Hippocampal formation (tissue), 2 donors: ENCODE results near the gene PDXP.
A peak's percentile ranks its signal among the peaks of the same experiment; 100 is the strongest.
"Not testable (repeated sequence)": the region's sequence is repeated elsewhere in the genome, so short reads cannot be mapped to it uniquely, and the experiment has no call there.

ENCODE experiments used
- DNase-seq, 2 donors: peaks; one replicate each; lab custom pipeline; 2025; lab: John Stamatoyannopoulos, UW

The PDXP gene

DNA sequence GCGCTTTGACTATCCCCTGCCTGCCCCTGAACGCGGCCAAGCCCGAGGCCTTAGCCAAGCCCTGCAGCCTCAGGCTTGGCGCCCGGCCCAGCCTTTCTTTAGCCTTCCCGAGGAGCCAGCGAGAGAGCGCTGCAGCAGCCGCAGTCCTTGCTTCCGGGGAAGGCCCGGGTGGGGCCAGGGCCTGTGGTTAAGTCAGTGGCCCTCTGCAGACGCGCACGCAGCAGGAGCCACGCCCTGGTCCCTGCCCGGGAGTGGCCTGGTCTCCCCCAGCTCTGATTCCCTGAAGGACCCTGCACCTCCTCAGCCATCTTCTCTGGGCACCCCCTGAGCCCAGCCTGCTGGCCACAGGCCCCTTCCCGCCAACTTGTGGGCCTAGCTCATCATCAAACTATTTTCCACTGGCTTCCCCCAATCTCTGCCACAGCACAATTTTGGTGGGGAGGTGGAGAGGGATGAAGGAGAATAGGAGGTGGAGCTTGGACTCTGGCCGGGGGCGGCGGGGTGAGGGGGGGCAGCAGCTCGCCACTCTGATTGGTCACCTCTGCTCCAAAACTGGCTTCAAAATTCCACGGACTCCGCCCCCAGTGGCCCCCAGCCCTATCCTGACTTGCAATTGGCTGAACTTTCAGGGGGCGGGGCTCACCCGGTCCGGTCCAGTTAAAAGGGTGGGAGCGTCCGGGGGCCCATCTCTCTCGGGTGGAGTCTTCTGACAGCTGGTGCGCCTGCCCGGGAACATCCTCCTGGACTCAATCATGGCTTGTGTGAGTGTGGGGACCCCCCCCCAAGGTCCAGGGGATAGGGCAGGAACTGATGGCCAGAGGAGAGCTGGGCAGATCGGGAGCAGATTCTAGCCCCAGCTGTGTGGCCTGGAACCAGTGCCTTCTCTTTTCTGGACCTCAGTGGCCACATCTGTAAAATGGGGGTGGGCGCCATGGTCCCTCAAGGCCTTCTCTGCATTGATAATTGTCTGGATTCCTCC lies 16.7 kb downstream of the PDXP start, which contains the start of gene LGALS1:
LGALS1 (plus strand) TSS at position 686 of the 979 bp plus-strand sequence; CDS start at position 753, 67 bp downstream.
- peak; percentile 64 to 79 for DNase-seq

DNA sequence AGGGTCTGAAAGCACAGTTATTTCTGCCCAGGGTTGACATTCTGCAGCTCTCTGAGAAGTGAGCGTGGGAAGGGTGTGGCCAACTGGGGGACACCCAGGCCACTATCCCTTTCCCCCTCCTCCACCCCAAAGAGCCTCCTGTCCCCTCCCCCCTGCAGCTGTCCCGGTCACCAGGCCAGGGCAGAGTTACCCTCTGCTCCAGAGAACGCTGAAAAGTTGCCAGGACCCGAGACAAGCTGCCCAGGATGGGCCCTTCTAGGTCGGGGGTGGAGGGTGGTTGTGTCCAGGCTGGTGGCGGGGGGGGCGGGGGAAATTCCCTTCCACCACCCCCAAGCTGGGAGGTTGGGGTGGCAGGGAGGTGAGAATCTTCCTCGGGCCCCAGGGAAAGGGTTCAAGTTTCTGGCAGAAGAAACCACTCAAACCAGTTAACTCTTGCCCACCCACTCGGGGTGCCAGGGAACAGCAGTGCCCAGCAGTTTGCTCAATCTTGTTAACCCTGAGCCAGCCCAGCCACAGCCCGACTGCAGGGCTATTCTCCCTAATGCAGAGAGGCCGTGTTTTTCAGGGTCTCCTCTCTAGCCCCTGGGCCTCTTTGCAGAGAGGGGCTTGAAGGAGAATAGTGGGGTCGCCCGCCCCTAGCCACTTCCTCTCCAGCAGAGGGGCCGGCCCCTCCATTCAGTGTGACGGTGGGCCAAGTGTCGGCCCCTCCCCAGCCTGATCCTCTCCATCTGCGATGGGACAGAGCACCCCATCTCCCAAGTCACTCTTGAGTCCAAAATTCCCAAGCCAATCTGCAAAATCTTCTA lies 17.6 kb downstream of the PDXP start:
- peak in 1 of 2 donors; percentile 17 for DNase-seq

DNA sequence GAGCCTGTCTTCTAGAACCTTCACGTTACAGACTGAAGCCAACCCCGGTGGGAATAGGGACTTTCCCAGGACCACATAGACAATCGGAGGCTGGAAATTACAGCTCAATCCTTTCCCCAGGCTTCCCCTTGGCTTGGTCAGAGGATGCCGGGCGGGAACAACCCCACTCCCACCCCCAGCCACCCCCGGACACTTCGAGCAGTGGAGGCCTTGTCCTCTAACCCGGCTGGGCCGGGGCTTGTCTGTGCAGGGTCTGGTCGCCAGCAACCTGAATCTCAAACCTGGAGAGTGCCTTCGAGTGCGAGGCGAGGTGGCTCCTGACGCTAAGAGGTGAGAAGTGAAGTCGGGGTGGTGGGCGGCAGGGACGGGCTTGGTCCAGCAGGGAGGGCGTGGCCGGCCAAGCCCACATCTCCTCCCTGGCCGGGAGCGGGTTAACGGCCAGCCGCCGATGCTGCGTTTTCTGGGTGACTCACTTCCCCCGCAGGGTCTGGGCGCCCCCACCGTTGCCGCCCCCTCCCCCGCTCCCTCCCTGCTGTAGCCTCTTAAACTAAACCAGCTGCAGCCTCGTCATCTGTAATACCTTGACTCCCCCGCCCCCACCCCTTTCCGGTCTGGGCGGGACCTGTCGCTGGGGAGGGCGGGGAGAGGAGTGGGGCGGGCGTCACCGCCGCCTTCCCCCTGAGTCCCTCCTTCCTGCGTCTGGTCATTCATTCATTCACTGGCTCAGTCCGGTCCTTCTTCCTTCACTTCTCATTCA lies 18.4 kb downstream of the PDXP start:
- no peak for DNase-seq

DNA sequence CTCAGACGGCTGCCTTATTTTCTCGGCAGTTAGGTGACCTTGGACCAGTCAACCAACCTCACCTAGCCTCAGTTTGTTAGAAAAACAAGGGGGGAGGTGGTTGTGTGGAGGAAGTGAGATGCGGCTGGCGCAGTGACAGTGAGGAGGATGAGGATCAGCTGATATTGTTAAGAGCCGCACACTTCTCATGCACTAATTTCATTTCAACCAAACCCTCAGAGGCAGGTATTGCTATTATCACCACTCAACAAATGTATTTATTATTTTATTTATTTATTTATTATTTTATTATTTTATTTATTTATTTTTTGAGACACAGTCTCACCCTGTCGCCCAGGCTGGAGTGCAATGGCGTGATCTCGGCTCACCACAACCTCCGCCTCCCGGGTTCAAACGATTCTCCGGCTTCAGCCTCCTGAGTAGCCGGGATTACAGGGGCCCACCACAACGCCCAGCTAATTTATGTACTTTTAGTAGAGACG lies 19.0 kb downstream of the PDXP start:
- no peak for DNase-seq

DNA sequence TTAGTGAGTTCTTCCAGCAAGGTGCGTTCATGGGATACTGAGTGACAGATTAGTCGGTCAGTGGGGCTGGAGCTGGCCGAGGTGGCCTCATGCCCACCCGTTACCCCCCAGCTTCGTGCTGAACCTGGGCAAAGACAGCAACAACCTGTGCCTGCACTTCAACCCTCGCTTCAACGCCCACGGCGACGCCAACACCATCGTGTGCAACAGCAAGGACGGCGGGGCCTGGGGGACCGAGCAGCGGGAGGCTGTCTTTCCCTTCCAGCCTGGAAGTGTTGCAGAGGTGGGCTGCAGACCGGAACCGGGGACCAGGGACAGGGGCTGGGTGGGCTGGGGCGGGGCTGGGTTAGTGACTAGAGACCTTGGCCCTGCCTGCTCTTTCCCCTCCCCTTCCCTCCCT lies 19.8 kb downstream of the PDXP start:
- no peak for DNase-seq

DNA sequence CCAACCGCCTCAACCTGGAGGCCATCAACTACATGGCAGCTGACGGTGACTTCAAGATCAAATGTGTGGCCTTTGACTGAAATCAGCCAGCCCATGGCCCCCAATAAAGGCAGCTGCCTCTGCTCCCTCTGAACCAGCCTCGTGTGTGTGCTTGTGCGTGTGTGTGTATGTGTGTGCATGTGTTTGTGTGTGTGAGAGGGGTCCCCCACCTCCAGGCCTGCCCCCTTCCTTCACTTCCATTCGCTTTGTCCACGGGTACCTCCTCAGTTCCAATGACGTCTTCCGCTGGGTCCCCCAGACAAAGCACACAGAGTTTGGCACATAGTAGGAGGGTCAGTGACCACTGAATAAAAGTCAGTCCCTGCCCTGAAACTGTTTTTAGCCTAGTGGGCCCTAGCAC lies 21.1 kb downstream of the PDXP start:
- DNase-seq, result no peak

DNA sequence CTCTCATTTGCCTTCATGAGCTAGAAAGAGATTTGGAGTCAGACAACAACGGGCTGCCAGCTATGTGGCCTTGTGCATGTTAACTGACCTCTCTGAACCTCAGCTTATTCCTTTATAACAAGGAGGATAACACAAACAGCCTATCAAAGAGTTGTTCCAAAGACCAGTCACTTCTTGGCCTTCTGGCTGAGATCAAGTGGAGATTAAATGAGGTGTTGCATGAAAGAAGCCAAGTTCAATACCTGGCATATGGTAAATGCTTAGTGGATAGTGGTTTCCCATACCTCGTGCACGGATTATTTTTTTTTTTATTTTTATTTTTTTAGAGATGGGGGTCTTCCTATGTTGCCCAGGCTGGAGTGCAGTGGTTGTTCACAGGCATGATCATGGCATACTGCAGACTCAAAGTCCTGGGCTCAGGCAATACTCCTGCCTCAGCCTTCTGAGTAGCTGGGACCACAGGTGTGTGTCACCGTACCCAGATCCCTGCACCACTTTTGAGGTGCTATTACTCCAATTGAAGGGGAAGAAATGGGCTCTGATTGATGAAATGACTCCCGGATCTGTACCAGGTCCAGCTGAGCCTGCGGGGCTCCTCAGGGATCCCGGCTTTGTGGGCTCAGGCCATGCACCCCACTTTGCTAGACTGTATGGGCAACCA lies 21.8 kb downstream of the PDXP start:
- DNase-seq, result no peak

DNA sequence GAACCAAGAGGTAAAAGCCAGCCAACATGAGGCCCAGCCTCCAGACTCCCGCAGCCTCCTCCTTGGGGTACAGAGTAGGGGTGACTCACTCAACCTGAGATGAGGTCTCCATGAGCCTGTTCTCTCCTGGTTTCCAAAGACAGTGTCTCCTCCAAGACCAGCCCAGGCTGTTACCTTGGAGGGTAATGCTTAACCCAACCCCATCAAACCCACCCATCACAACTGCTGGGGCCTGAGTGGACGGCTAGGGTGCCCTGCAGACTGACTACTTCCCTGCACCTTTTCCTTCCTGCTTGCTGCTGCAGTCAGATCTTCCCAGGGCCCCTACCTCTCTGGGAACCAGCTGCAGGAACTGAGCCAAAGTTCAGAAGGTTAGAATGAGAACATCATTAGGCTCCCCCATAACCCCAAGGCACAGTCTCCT lies 22.5 kb downstream of the PDXP start:
- DNase-seq, result no peak

DNA sequence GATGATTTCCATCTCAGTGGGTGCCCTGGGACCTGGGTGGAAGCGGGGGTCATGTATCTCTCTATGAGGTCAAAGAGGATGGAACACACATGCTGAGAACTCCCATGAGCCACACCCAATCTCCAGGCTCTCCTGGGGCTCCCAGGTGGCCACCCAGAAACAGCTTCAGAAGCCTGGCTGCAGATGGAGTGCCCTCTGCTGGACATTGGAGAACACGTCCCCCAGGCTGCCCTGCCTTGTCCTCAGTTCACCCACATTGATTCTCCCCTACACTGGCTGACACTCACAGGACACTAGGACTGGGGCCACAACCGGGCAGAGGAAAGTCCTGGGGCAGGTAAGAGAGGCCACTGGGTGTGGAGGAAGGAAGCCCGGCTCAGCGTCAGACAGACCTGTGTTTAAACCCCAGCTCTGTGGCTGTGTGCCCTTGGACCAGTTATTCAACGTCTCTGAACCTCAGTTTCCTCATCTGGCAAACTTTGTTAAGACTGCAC lies 23.1 kb downstream of the PDXP start:
- peak; percentile 21 for DNase-seq

DNA sequence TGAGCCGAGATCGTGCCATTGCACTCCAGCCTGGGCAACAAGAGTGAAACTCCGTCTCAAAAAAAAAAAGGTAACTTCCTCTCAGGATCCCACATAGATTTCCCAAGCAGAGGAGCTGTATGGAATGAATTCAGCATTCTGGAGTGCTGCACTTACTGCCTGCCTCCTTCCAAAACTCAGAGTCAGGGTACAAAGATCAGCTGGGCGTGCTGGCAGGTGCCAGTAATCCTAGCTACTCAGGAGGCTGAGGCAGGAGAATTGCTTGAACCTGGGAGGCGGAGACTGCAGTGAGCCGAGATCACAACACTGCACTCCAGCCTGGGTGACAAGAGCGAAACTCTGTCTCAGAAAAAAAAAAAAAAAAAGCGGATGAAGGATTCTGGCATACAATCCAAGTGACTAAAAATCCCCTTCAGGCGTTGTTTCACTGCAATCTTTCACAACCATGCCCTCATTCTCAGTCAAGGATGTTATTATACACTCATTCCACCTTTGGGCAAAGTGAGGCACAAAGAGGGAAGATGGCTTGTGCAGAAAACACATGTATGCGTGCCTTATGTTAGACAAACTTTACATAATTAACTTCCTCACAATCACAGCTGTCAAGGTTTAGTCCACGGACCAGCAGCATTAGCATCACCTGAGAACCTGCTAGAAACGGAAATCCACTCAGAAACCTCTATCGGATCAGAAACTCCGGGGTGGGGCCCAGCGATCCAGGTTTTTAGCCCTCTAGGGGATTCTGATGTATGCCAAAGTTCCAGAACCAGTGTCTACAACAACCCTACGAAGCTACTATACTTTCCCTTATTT lies 26.5 kb downstream of the PDXP start:
- no peak for DNase-seq

DNA sequence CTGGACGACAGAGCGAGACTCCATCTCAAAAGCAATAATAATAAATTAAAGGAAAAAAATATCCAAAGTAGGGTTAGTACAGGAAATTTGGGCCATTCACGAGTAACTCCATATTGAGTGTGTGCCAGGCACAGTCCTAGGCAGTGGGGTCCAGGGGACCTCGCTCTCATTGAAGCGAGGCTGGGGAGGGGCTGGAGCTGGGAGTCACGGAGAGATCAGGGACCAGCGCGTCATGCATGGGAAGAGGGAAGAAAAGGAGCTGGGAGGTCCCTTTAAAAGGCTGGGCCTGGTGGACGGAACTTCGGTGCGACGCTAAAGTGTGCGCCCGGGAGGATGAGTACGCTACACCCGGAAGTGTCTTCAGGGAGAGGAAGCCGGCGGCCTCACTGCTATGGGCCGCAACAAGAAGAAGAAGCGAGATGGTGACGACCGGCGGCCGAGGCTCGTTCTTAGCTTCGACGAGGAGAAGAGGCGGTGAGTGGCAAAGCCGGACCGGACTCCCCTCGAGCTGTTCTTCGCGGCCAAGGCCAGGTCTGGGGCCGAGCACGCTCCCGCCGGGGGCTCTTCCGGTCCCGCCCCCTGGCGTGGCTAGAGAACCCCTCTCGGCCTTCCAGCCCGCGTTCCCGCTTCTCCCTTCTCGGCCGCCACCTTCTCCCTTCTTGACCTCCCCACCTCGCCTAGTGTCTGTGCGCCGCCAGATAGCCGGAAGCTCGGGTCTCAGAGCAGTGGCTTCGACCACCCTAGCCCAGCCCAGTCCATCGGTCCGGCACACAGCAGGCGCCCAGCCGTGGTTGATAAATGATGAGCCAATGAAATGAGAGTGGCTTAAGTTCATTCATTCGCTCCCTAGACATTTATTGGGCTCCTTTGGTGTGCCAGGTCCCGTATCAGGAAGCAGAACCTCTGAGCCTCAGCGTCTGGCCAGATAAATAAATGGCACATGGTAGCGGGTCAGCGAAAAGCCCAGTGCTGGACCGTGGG lies 27.8 kb downstream of the PDXP start, which contains the start of gene NOL12:
NOL12 (plus strand) TSS at position 342 of the 981 bp plus-strand sequence; CDS start at position 392, 50 bp downstream.
- peak; percentile 83 to 88 for DNase-seq

DNA sequence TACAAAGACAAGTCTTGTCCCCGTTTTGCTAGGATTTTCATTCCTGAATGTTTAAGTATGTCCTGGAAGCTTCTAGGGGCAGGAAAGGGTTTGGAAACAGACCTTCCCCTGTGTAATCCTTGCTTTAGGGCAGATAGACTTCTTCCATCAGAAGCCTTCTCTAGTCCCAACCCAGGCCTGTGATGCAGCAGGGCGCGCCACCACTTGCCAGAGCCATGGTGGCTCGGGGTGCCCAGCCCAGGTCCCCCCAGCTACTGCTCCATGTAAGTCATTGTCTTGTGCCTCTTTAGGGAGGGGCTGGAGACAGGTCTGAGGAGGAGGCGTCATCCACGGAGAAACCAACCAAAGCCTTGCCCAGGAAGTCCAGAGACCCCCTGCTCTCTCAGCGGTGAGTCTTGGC lies 31.9 kb downstream of the PDXP start:
- DNase-seq, result no peak

DNA sequence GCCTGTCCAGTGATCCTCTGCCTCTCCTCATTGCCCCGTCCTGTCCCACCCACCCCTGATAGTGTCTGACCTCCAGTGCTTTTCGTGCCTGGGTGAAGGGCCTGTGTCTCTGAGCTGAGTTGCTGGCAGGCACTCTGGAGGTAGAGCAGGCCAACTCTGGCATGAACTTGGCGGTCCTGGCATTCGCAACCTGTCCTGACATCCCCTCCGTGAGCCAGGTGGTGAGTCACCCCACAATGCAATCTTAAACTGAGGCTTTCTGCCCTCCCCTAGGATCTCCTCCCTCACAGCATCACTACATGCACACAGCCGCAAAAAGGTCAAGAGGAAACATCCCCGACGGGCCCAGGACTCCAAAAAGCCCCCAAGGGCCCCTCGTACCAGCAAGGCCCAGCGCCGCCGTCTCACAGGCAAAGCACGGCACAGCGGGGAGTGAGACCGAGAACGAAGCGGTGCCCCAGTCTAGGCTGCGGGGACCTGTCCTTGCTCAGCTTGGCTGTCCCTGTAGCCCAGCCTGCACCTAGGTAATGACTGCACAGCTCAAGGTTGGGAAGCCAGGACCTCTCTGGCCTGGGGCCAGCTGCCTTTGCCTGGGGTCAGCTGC lies 32.5 kb downstream of the PDXP start:
- no peak for DNase-seq

DNA sequence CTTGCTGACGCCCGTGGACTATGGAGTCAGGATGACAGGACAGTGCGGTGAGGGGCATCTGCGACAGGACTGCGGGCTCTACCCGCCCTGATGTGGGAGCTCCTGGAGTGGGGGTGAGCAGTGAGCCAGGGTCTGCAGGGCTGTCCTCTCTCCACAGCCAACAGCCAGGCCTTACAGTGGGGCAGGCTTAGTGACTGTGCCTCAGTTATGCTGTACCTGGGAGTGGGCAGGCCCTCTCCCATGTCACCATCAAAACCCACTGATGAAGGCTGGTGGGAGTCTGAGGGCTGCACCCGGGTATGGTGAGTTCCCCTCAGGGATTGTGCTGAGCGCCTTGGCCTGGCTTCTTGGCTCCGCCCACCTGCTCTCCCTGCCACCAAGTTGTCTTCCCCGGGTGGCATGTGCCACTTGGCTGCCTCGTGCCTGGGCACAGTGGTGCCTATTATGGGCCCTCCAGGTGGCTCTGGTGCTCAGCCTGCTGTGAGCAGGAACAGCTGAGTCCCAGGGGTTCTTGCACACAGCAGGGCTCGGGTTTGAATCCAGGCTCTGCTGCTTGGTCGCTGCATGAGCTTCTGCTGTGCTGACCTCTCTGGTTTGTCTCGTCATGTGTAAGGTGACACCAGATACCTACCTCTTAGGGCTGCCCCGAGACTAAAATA lies 34.2 kb downstream of the PDXP start:
- no peak for DNase-seq

DNA sequence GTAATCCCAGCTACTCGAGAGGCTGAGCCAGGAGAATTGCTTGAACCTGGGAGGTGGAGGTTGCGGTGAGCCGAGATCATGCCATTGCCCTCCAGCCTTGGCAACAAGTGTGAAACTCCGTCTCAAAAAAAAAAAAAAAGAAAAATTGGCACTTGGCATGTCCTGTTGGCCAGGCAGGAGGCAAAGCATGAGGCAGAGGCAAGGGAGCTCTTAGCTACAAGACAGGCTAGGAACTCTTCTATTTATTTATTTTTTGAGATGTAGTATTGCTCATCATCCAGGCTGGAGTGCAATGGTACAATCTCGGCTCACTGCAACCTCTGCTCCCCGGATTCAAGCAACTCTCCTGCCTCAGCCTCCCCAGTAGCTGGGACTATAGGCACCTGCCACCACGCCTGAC lies 35.6 kb downstream of the PDXP start:
- not testable (repeated sequence) for DNase-seq

DNA sequence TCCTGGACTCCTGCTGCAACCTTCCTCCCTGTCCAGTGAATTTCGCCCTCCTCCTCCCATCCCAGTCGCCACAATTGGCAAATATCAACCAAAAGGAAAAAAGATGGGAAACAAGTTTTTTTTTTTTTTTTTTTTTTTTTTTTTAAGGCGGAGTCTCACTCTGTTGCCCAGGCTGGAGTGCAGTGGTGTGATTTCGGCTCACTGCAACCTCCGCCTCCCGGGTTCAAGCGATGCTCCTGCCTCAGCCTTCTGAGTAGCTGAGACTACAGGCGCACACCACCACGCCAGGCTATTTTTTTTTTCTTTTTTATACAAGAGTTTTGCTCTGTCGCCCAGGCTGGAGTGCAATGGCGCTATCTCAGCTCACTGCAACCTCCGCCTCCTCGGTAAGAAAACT lies 37.7 kb downstream of the PDXP start:
- DNase-seq, result not testable (repeated sequence)

DNA sequence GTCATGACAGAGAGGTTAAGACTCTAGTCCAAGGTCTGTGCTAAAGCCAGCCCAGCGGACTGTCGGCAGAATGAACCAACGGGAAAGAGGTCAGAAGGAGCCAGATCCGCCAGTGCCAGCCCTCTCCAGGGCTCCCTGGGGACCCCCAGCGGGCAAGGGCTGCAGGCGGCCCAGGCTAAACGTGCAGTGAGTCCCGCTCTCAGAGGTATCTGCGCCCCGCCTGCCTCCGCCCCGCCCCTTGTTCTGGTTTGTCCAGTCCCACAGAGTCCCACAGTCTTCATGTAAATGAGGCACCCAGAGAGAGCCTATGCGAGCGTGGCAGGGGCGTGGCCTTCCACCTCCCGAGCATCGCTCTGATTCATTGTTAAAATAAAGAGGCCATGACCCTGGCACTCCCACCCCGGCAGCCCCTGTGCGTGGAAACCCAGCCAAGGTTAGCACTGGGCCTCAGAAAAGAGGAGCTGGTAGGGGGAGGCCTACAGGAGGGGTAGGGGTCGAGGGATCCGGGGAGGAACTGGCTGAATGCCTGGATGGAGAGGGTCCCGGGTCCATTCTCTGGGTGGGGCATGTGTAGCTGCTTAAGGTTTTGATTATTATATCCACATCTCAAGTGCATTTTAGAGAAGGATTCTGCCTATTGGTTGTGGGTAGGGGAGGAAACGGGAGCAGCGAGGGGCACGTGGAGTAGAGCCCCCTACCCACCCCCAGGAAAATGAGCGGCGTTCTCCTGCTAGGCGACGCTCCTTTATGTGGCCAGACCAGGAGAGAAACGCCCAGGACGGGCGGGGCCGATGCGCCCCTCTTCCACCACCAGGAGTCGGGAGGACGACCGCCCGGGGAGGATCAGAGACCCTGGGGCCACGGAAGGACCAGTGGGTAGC lies 38.4 kb downstream of the PDXP start, which contains the start of gene TRIOBP:
TRIOBP (plus strand) TSS at position 392 of the 881 bp plus-strand sequence. CDS start 4,318 bp downstream, outside the sequence.
- peak; percentile 67 to 78 for DNase-seq
